HCT116 (cell line): Measurements from ENCODE around the gene ITGAV. TPM values are rescaled to one million over a fixed set of nuclear protein-coding genes. Genes with fewer than 3 reads are reported as not detected.

Experiments used
- ATAC-seq: fragments of 200-7000 bp; cut with Tn5 transposase; 2 replicates; pipeline ENCODE4 v1.9.1; 2020; ENCODE audit warnings: mild to moderate bottlenecking, moderate library complexity
- BruUV-seq: library from RNA; stranded (reverse); fragments of 400-500 nt; replicated peaks from 2 replicates; lab custom pipeline; 2021; lab: Mats Ljungman, UMichigan
- CTCF ChIA-PET: fragments of 300-600 bp; sonication (Branson Sonifier 250); formaldehyde crosslinking; loops from one replicate; lab custom pipeline; 2021; ENCODE audit warnings: antibody characterized with exemption; lab: Charles Lee
- POLR2A ChIA-PET: fragments of 300-600, 350-600 bp; sonication (Branson Sonifier 250); formaldehyde crosslinking; loops from one replicate; lab custom pipeline; 2021; ENCODE audit warnings: antibody characterized with exemption; lab: Charles Lee
- RAD21 ChIA-PET, 2 experiments: fragments of 300-600 bp; sonication (Branson Sonifier 250); formaldehyde crosslinking; loops; one replicate each; lab custom pipeline; 2023; ENCODE audit warnings: low total read pairs in 2 of 2; ENCODE audit not compliant: uncharacterized antibody in 2 of 2, unreplicated experiment in 2 of 2, low non-redundant PET in 1 of 2; lab: Charles Lee
- DNase-seq: peaks from one replicate; pipeline ENCODE4 v3.0.0-alpha.2; 2010; ENCODE audit warnings: low read depth, low spot score
- H2AFZ ChIP-seq: fragments of 200-600 bp; shearing (Covaris generic), sonication (generic); 2 replicates; pipeline ENCODE4 v1.6.1; 2017; ENCODE audit warnings: low read depth, mixed run types, mixed read lengths, antibody characterized with exemption, low read length; ENCODE audit not compliant: poor library complexity, severe bottlenecking
- H3K27ac ChIP-seq: 2 replicates; pipeline ENCODE4 v1.5.1; 2012; ENCODE audit warnings: low read depth, low read length
- H3K27me3 ChIP-seq: fragments of 200-600 bp; sonication (generic); 2 replicates; pipeline ENCODE4 v1.6.1; 2016; ENCODE audit warnings: mixed run types, low read length, mixed read lengths; ENCODE audit not compliant: insufficient read depth
- H3K36me3 ChIP-seq, 2 experiments: fragments of 200-500 bp in 1 of 2; fragments of 200-600 bp in 1 of 2; sonication (Bioruptor generic) in 1 of 2; sonication (generic) in 1 of 2; 2 replicates each; pipeline versions ENCODE4 v1.5.1 to v1.6.1; 2014 to 2016; ENCODE audit warnings: low read length in 2 of 2, inconsistent platforms in 1 of 2, mixed read lengths in 1 of 2, mixed run types in 1 of 2; ENCODE audit not compliant: insufficient read depth in 2 of 2, control insufficient read depth in 1 of 2
- H3K4me1 ChIP-seq, 2 experiments: fragments of 200-600 bp in 1 of 2; sonication (generic) in 1 of 2; 2 replicates each; pipeline versions ENCODE4 v1.5.1 to v1.6.1; 2012 to 2017; ENCODE audit warnings: low read length in 2 of 2, inconsistent platforms in 1 of 2, mild to moderate bottlenecking in 1 of 2, mixed read lengths in 1 of 2, mixed run types in 1 of 2, moderate library complexity in 1 of 2; ENCODE audit not compliant: insufficient read depth in 2 of 2, control insufficient read depth in 1 of 2
- H3K4me2 ChIP-seq: fragments of 200-600 bp; sonication (generic); 2 replicates; pipeline ENCODE4 v1.6.1; 2017; ENCODE audit warnings: mixed run types, low read length, mixed read lengths
- H3K4me3 ChIP-seq, 2 experiments: fragments of 200-600 bp in 1 of 2; sonication (generic) in 1 of 2; replicated peaks in 1 of 2; 2 replicates each; pipeline ENCODE4 v1.5.1; 2011 to 2016; ENCODE audit warnings: low read length in 2 of 2, control low read depth in 1 of 2, low read depth in 1 of 2, mild to moderate bottlenecking in 1 of 2, mixed read lengths in 1 of 2, mixed run types in 1 of 2
- H3K79me2 ChIP-seq: fragments of 200-600 bp; sonication (generic); 2 replicates; pipeline ENCODE4 v1.6.1; 2017; ENCODE audit warnings: mild to moderate bottlenecking, mixed run types, low read length, moderate library complexity, mixed read lengths; ENCODE audit not compliant: insufficient read depth
- H3K9ac ChIP-seq: fragments of 200-600 bp; sonication (generic); 2 replicates; pipeline ENCODE4 v1.6.1; 2016; ENCODE audit warnings: low read length, mixed read lengths
- H3K9me2 ChIP-seq: fragments of 200-600 bp; sonication (generic), shearing (Covaris generic); 2 replicates; pipeline ENCODE4 v1.6.1; 2017; ENCODE audit warnings: mixed run types, mild to moderate bottlenecking, moderate library complexity; ENCODE audit not compliant: insufficient read depth
- H3K9me3 ChIP-seq, 2 experiments: fragments of 200-500 bp in 1 of 2; fragments of 200-600 bp in 1 of 2; sonication (Bioruptor generic) in 1 of 2; sonication (generic) in 1 of 2; 2 replicates each; pipeline ENCODE4 v1.6.1; 2014 to 2017; ENCODE audit warnings: low read length in 2 of 2, mixed read lengths in 2 of 2, inconsistent platforms in 1 of 2, low read depth in 1 of 2, mild to moderate bottlenecking in 1 of 2, mixed run types in 1 of 2, moderate library complexity in 1 of 2; ENCODE audit not compliant: control insufficient read depth in 1 of 2, insufficient read depth in 1 of 2
- H4K20me1 ChIP-seq: fragments of 200-600 bp; sonication (generic), shearing (Covaris generic); 2 replicates; pipeline ENCODE4 v1.6.1; 2017; ENCODE audit warnings: mixed run types, mild to moderate bottlenecking, moderate library complexity; ENCODE audit not compliant: insufficient read depth
- CBX3 ChIP-seq: IDR thresholded peaks from 2 replicates; pipeline ENCODE4 v1.6.1; 2012; ENCODE audit warnings: low read depth
- CEBPB ChIP-seq: IDR thresholded peaks from 2 replicates; pipeline ENCODE4 v1.6.1; 2012; ENCODE audit warnings: low read depth
- EGR1 ChIP-seq: IDR thresholded peaks from 2 replicates; pipeline ENCODE4 v1.6.1; 2012; ENCODE audit warnings: low read depth
- EZH2phosphoT487 ChIP-seq: fragments of 200-600 bp; IDR thresholded peaks from 2 replicates; pipeline ENCODE4 v1.6.1; 2018; ENCODE audit warnings: antibody characterized with exemption, borderline replicate concordance
- FOSL1 ChIP-seq: IDR thresholded peaks from 2 replicates; pipeline ENCODE4 v1.6.1; 2012; ENCODE audit warnings: low read depth
- JUND ChIP-seq: IDR thresholded peaks from 2 replicates; pipeline ENCODE4 v1.6.1; 2012
- POLR2A ChIP-seq: IDR thresholded peaks from 2 replicates; pipeline ENCODE4 v1.7.0; 2011; ENCODE audit warnings: borderline replicate concordance; ENCODE audit not compliant: insufficient read depth, insufficient read length; ENCODE audit errors: extremely low read depth
- SIN3A ChIP-seq: IDR thresholded peaks from 2 replicates; pipeline ENCODE4 v1.6.1; 2012; ENCODE audit warnings: low read depth
- SRF ChIP-seq: IDR thresholded peaks from 2 replicates; pipeline ENCODE4 v1.6.1; 2012; ENCODE audit warnings: low read depth
- TCF7L2 ChIP-seq: IDR thresholded peaks from 2 replicates; pipeline ENCODE4 v1.7.0; 2011; ENCODE audit warnings: borderline replicate concordance, inconsistent platforms; ENCODE audit not compliant: insufficient read depth, insufficient read length; ENCODE audit errors: extremely low read depth
- intact Hi-C: fragments of 100-400 bp; cut with micrococcal nuclease; formaldehyde crosslinking; loops from 2 replicates; pipeline ENCODE4 v1.10.0; 2022
- total RNA-seq: library from RNA; stranded (reverse); gene quantifications from one replicate; pipeline ENCODE4 v1.2.1, GENCODE V29; 2021; ENCODE audit not compliant: unreplicated experiment
- TF ChIP-seq, protein P1 (sequence below): IDR thresholded peaks from 2 replicates; pipeline ENCODE4 v1.6.1; 2012

Gene ITGAV
- total RNA-seq, 1 experiment from 2014 or later: 36.3 TPM

DNA sequence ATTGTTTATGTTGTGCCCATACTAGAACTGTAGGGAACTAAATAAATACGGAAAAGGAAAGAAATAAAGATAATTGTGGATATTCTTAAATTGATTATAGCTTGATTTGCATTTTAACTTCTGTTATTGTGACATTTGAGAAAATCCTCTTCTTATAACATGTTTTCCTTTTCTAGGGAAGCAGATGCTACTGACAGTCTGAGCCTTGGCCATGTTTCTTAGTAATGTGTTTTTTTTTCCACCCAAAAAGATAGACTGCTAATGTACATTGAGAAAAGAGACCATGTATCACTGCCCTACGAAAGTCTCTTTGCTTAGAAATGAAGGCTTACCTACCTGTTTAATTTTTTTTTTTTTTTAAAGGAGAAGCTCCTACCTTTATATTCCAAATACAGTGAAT lies 22.2 kb downstream of the ITGAV start:
- ATAC-seq: no peak
- Histone ChIP-seq H3K4me3 (no peak overlapping the region), H3K9me3 (no peaks in the 10 kb centered on the region), H3K4me2 (no peak overlapping the region), H3K36me3 (no peaks in the 10 kb centered on the region), H3K9me2 (no peaks in the 10 kb centered on the region; the same call in 1 of the 2 replicates), H3K27me3 (no peaks in the 10 kb centered on the region), H3K27ac (no peak overlapping the region), H4K20me1 (no peaks in the 10 kb centered on the region), H3K9ac (no peak overlapping the region), H3K4me1 (no peaks in the 10 kb centered on the region), H2AFZ (no peak overlapping the region), H3K79me2 (no peaks in the 10 kb centered on the region)
- no TSS peak for BruUV-seq
- RAD21 ChIA-PET: no interaction called here
- intact Hi-C loops: no loop called here
- POLR2A ChIA-PET: no interaction called here
- CTCF ChIA-PET: no interaction called here
- TF ChIP-seq SRF (no peak), SIN3A (no peak), CBX3 (no peak), TCF7L2 (no peak)
- no peak for DNase-seq

GRCh38 chr2:186612555-186613440 lies 22.9 kb downstream of the ITGAV start:
- no peak overlapping the region for H3K4me2 ChIP-seq
- ChIA-PET POLR2A (no interaction called here), CTCF (no interaction called here), RAD21 (no interaction called here)
- DNase-seq (no peak), ATAC-seq (no peak)
- no peaks in the 10 kb centered on the region for H3K9me3 ChIP-seq
- no peaks in the 10 kb centered on the region; the same call in 1 of the 2 replicates for H3K9me2 ChIP-seq
- H3K4me1 ChIP-seq: no peaks in the 10 kb centered on the region
- no peaks in the 10 kb centered on the region for H3K27me3 ChIP-seq
- TF ChIP-seq JUND (no peak), POLR2A (no peak), EZH2phosphoT487 (no peak), CEBPB (no peak), FOSL1 (no peak), EGR1 (no peak)
- TF ChIP-seq, protein P1, sequence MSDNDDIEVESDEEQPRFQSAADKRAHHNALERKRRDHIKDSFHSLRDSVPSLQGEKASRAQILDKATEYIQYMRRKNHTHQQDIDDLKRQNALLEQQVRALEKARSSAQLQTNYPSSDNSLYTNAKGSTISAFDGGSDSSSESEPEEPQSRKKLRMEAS: no peak
- BruUV-seq: no TSS peak
- H3K27ac ChIP-seq: no peak overlapping the region
- H3K36me3 ChIP-seq: no peaks in the 10 kb centered on the region
- H3K4me3 ChIP-seq: no peak overlapping the region
- intact Hi-C loops: no loop called here
- no peaks in the 10 kb centered on the region for H4K20me1 ChIP-seq
- no peak overlapping the region for H3K9ac ChIP-seq
- no peaks in the 10 kb centered on the region for H3K79me2 ChIP-seq
- no peak overlapping the region for H2AFZ ChIP-seq
